DOHH2 (cell line): ENCODE results near the gene NDUFAF2.

ENCODE experiments used
- H3F3A ChIP-seq: fragments of 200-600 bp; sonication (generic), shearing (Covaris generic); 2 replicates; pipeline ENCODE4 v1.6.0; 2016; ENCODE audit warnings: antibody characterized with exemption, mild to moderate bottlenecking; ENCODE audit not compliant: control insufficient read depth, insufficient read depth
- H3K27ac ChIP-seq: fragments of 200-600 bp; sonication (generic); 2 replicates; pipeline ENCODE4 v1.5.1; 2014; ENCODE audit warnings: low read depth, mild to moderate bottlenecking, low read length, moderate library complexity
- H3K27me3 ChIP-seq: fragments of 200-600 bp; sonication (generic); 2 replicates; pipeline ENCODE4 v1.6.1; 2014; ENCODE audit warnings: mild to moderate bottlenecking, low read length, mixed read lengths; ENCODE audit not compliant: control insufficient read depth
- H3K36me3 ChIP-seq: fragments of 200-600 bp; sonication (generic); 2 replicates; pipeline ENCODE4 v1.6.1; 2014; ENCODE audit warnings: mild to moderate bottlenecking, low read length, moderate library complexity, mixed read lengths; ENCODE audit not compliant: control insufficient read depth
- H3K4me1 ChIP-seq: fragments of 200-600 bp; sonication (generic); 2 replicates; pipeline ENCODE4 v1.6.1; 2014; ENCODE audit warnings: mild to moderate bottlenecking, low read length, mixed read lengths; ENCODE audit not compliant: control insufficient read depth
- H3K4me2 ChIP-seq: fragments of 200-600 bp; sonication (generic); 2 replicates; pipeline ENCODE4 v1.6.0; 2014; ENCODE audit warnings: mild to moderate bottlenecking, low read length, moderate library complexity
- H3K4me3 ChIP-seq: fragments of 200-600 bp; sonication (generic); 2 replicates; pipeline ENCODE4 v1.5.1; 2014; ENCODE audit warnings: mild to moderate bottlenecking, low read length, mixed read lengths
- H3K79me2 ChIP-seq: fragments of 200-600 bp; sonication (generic); 2 replicates; pipeline ENCODE4 v1.6.1; 2014; ENCODE audit warnings: mild to moderate bottlenecking, low read length, mixed read lengths; ENCODE audit not compliant: control insufficient read depth
- H3K9me2 ChIP-seq: fragments of 200-600 bp; sonication (generic); replicated peaks from 2 replicates; pipeline ENCODE4 v1.6.1; 2014; ENCODE audit warnings: mild to moderate bottlenecking, low read length, mixed read lengths; ENCODE audit not compliant: control insufficient read depth
- H3K9me3 ChIP-seq: fragments of 200-600 bp; sonication (generic); 2 replicates; pipeline ENCODE4 v1.6.1; 2014; ENCODE audit warnings: antibody characterized with exemption, low read length, mixed read lengths; ENCODE audit not compliant: control insufficient read depth, insufficient read depth
- H4K20me1 ChIP-seq: fragments of 200-600 bp; sonication (generic); 2 replicates; pipeline ENCODE4 v1.6.0; 2014; ENCODE audit warnings: low read depth, mild to moderate bottlenecking, antibody characterized with exemption, low read length, moderate library complexity; ENCODE audit not compliant: control insufficient read depth, insufficient read depth
- EZH2phosphoT487 ChIP-seq: fragments of 200-600 bp; sonication (generic); IDR thresholded peaks from 2 replicates; pipeline ENCODE4 v1.6.1; 2017; ENCODE audit warnings: borderline replicate concordance, mild to moderate bottlenecking, antibody characterized with exemption, low read length, moderate library complexity, mixed read lengths
- TF ChIP-seq, protein P1 (sequence below): fragments of 200-600 bp; sonication (generic); IDR thresholded peaks from one replicate; pipeline ENCODE4 v1.5.1; 2014; ENCODE audit warnings: antibody characterized with exemption, mild to moderate bottlenecking, low read depth, low read length; ENCODE audit not compliant: poor library complexity, severe bottlenecking

NDUFAF2 gene

DNA sequence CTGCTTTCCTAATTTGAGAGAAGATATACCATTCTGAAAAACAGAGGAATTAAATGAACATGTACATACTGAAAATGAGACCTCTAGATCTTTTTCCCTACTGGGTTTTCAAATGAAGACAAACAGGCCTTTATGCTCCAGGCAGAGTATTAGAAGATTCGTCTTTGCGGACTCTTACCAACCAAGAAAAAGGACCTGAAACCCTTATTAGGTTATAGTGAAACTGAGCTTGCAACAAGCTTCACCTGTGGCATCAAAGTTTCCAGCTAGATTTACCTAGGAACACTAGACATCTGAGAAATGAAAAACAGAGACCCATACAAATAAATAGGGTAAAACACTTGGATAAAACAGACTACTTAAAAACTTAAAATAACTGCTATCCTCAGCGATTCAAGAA, 171.0 kb downstream of the NDUFAF2 start:
- Histone ChIP-seq H3K4me1 (no peaks in the 10 kb centered on the region), H3K36me3 (no peaks in the 10 kb centered on the region), H3K9me3 (no peaks in the 10 kb centered on the region), H4K20me1 (no peaks in the 10 kb centered on the region), H3K27me3 (no peaks in the 10 kb centered on the region), H3K4me3 (no peak overlapping the region), H3F3A (no peaks in the 10 kb centered on the region), H3K9me2 (no peaks in the 10 kb centered on the region), H3K79me2 (no peaks in the 10 kb centered on the region), H3K4me2 (no peak overlapping the region), H3K27ac (no peak overlapping the region)
- no peak for TF ChIP-seq EZH2phosphoT487
- TF ChIP-seq, protein P1, sequence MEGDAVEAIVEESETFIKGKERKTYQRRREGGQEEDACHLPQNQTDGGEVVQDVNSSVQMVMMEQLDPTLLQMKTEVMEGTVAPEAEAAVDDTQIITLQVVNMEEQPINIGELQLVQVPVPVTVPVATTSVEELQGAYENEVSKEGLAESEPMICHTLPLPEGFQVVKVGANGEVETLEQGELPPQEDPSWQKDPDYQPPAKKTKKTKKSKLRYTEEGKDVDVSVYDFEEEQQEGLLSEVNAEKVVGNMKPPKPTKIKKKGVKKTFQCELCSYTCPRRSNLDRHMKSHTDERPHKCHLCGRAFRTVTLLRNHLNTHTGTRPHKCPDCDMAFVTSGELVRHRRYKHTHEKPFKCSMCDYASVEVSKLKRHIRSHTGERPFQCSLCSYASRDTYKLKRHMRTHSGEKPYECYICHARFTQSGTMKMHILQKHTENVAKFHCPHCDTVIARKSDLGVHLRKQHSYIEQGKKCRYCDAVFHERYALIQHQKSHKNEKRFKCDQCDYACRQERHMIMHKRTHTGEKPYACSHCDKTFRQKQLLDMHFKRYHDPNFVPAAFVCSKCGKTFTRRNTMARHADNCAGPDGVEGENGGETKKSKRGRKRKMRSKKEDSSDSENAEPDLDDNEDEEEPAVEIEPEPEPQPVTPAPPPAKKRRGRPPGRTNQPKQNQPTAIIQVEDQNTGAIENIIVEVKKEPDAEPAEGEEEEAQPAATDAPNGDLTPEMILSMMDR: no peak

DNA sequence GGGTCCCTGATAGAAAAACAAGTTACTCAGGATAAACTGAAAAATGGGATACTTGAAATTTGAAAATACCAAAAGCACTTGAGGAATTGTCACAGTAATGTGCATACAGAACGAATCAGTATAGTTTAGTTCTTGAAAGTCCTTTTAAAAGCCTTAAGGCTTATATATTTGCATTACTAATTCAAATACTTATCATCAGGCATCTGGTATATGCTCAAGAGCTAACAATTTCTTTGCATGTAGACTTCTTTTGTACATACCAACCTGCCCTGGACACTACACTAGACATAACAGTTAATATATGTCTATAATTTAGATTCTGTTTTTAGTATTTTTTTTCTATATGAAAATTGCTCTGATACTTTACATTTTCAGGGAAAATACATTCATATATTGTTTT, 174.1 kb downstream of the NDUFAF2 start:
- TF ChIP-seq EZH2phosphoT487: no peak
- TF ChIP-seq, protein P1: no peak
- H3K36me3 ChIP-seq: no peaks in the 10 kb centered on the region

DNA sequence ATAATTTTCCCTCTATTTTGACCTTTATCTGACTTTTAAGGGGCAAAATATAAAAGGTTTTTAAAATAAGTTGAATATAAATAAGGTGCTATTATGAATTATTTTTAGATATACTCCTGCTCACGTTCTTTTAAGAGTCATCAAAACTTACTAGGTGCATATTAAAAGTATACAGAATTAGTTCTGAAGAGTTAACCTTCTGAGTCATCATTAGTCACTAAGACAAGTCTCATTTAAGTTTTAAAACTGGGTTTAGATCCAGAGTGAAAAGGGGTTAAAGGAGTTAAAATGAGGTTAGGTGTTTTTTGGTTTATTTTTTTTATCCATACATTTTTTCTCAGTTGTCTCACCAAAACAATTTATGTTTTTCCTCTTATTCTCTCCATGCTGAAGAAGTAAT, 175.5 kb downstream of the NDUFAF2 start:
- H3K79me2 ChIP-seq: no peaks in the 10 kb centered on the region
- no peaks in the 10 kb centered on the region for H3K4me1 ChIP-seq
- no peak overlapping the region for H3K4me3 ChIP-seq
- no peaks in the 10 kb centered on the region for H3K9me2 ChIP-seq
- H3F3A ChIP-seq: no peaks in the 10 kb centered on the region
- TF ChIP-seq, protein P1: no peak
- no peak for TF ChIP-seq EZH2phosphoT487
- H3K27ac ChIP-seq: no peak overlapping the region
- H3K9me3 ChIP-seq: no peaks in the 10 kb centered on the region
- no peaks in the 10 kb centered on the region for H3K36me3 ChIP-seq
- H4K20me1 ChIP-seq: no peaks in the 10 kb centered on the region
- no peaks in the 10 kb centered on the region for H3K27me3 ChIP-seq
- no peak overlapping the region for H3K4me2 ChIP-seq

More for the DNA sequence above, 174.1 kb downstream of the NDUFAF2 start:
- Histone ChIP-seq H3K4me1 (no peaks in the 10 kb centered on the region), H3K27ac (no peak overlapping the region), H3K4me3 (no peak overlapping the region), H3K27me3 (no peaks in the 10 kb centered on the region), H4K20me1 (no peaks in the 10 kb centered on the region), H3K4me2 (no peak overlapping the region), H3F3A (no peaks in the 10 kb centered on the region), H3K9me2 (no peaks in the 10 kb centered on the region), H3K9me3 (no peaks in the 10 kb centered on the region), H3K79me2 (no peaks in the 10 kb centered on the region)

DNA sequence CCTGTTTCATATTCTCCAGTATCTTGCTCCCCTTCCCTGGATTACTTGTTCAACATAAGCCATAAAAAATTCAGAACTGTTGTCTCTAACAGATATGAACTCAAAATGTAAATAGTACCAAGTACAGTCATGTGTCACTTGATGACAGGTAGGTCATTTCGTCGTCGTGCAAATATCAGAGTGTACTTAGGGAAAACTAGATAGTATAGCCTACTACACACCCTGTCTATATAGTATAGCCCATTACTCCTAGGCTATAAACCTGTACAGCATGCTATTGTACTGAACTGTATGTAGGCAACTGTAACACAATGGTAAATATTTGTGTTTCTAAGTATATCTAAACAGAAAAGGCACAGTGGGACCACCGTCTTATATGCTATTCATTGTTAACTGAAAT, 178.1 kb downstream of the NDUFAF2 start:
- no peaks in the 10 kb centered on the region for H3K4me1 ChIP-seq
- no peaks in the 10 kb centered on the region for H3K27me3 ChIP-seq

More for the DNA sequence above, 178.1 kb downstream of the NDUFAF2 start:
- Histone ChIP-seq H3K9me3 (no peaks in the 10 kb centered on the region), H3K4me3 (no peak overlapping the region), H4K20me1 (no peaks in the 10 kb centered on the region), H3K27ac (no peak overlapping the region), H3K79me2 (no peaks in the 10 kb centered on the region), H3K36me3 (no peaks in the 10 kb centered on the region), H3F3A (no peaks in the 10 kb centered on the region), H3K9me2 (no peaks in the 10 kb centered on the region), H3K4me2 (no peak overlapping the region)
- TF ChIP-seq EZH2phosphoT487: no peak
- TF ChIP-seq, protein P1: no peak
